A673 (cell line): ENCODE results near the gene SMARCD2. TPM values are rescaled to one million over a fixed set of nuclear protein-coding genes. Genes with fewer than 3 reads are reported as not detected.

Experiments
- BruUV-seq: library from RNA; stranded (reverse); fragments of 400-500 nt; replicated peaks from 2 replicates; lab custom pipeline; 2021; lab: Mats Ljungman, UMichigan
- CTCF ChIA-PET: fragments of 300-600 bp; sonication (Branson Sonifier 250); formaldehyde crosslinking; loops from one replicate; lab custom pipeline; 2022; ENCODE audit warnings: antibody characterized with exemption; lab: Charles Lee
- POLR2A ChIA-PET: fragments of 300-600 bp; sonication (Branson Sonifier 250); formaldehyde crosslinking; loops from one replicate; lab custom pipeline; 2022; ENCODE audit warnings: antibody characterized with exemption; ENCODE audit not compliant: low non-redundant PET; lab: Charles Lee
- DNase-seq: peaks from one replicate; pipeline ENCODE4 v3.0.0-alpha.2; 2015; ENCODE audit warnings: low spot score
- H3K27ac ChIP-seq: fragments of 200-600 bp; sonication (generic); 2 replicates; pipeline ENCODE4 v1.5.1; 2016; ENCODE audit warnings: mixed run types, low read depth, mild to moderate bottlenecking, mixed read lengths, antibody characterized with exemption, low read length; ENCODE audit not compliant: poor library complexity, severe bottlenecking
- H3K27me3 ChIP-seq: fragments of 200-600 bp; sonication (generic); replicated peaks from 2 replicates; pipeline ENCODE4 v1.6.1; 2017; ENCODE audit warnings: mixed run types, low read depth, mild to moderate bottlenecking, mixed read lengths, antibody characterized with exemption, low read length; ENCODE audit not compliant: insufficient read depth, poor library complexity
- H3K36me3 ChIP-seq: fragments of 200-600 bp; sonication (generic); 2 replicates; pipeline ENCODE4 v1.6.1; 2016; ENCODE audit warnings: mixed run types, mild to moderate bottlenecking, mixed read lengths, antibody characterized with exemption, low read length; ENCODE audit not compliant: insufficient read depth, poor library complexity, severe bottlenecking
- H3K4me1 ChIP-seq: fragments of 200-600 bp; sonication (generic); 2 replicates; pipeline ENCODE4 v1.6.1; 2017; ENCODE audit warnings: mixed run types, mild to moderate bottlenecking, mixed read lengths, antibody characterized with exemption, low read length; ENCODE audit not compliant: insufficient read depth, poor library complexity, severe bottlenecking
- H3K4me3 ChIP-seq: fragments of 200-600 bp; sonication (generic); 2 replicates; pipeline ENCODE4 v1.5.1; 2016; ENCODE audit warnings: low read depth, mixed run types, mild to moderate bottlenecking, mixed read lengths, low read length; ENCODE audit not compliant: poor library complexity, severe bottlenecking
- H3K9me3 ChIP-seq: fragments of 200-600 bp; sonication (generic); 2 replicates; pipeline ENCODE4 v1.6.1; 2016; ENCODE audit warnings: mixed run types, low read depth, mild to moderate bottlenecking, mixed read lengths, antibody characterized with exemption, low read length; ENCODE audit not compliant: poor library complexity, severe bottlenecking
- EZH2 ChIP-seq: fragments of 200-600 bp; sonication (generic); IDR thresholded peaks from 2 replicates; pipeline ENCODE4 v1.6.1; 2017; ENCODE audit warnings: borderline replicate concordance, low read depth, mild to moderate bottlenecking, mixed read lengths, antibody characterized with exemption, low read length; ENCODE audit not compliant: poor library complexity, severe bottlenecking
- intact Hi-C: fragments of 100-400 bp; cut with micrococcal nuclease; formaldehyde crosslinking; loops from one replicate; pipeline ENCODE4 v1.10.0; 2022; ENCODE audit not compliant: unreplicated experiment
- total RNA-seq: library from RNA; stranded (reverse); gene quantifications from 2 replicates; pipeline ENCODE4 v1.2.3, GENCODE V29; 2021
- TF ChIP-seq, protein P1 (sequence below): fragments of 300-800, 200-600 bp; sonication (generic); conservative IDR thresholded peaks from 2 replicates; pipeline ENCODE4 v1.5.1; 2017; ENCODE audit warnings: low read depth, mild to moderate bottlenecking, antibody characterized with exemption, low read length, moderate library complexity, mixed read lengths

Gene SMARCD2
- total RNA-seq, 1 experiment from 2014 or later, result 71.9 TPM

DNA sequence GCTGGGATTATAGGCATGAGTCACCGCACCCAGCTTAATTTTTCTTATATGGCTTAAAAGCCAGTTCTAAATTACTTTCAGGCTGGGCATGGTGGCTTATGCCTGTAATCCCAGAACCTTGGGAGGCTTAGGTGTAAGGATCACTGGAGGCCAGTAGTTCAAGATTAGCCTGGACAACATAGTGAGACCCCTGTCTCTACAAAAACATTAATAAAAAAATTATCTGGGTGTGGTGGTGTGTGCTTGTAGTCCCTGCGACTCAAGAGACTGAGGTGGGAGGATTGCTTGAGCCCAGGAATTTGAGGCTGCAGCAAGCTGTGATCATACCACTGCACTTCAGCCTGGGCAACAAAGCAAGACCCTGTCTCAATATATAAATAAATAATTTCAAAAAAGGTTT lies 10.8 kb upstream of the SMARCD2 start:
- no peak for DNase-seq
- BruUV-seq, result no TSS peak
- Histone ChIP-seq H3K27ac (no peak overlapping the region), H3K9me3 (no peaks in the 10 kb centered on the region), H3K4me1 (no peaks in the 10 kb centered on the region), H3K36me3 (no peaks in the 10 kb centered on the region), H3K4me3 (no peak overlapping the region), H3K27me3 (no peaks in the 10 kb centered on the region)
- ChIA-PET CTCF (no interaction called here), POLR2A (no interaction called here)
- intact Hi-C loops, result no loop called here
- TF ChIP-seq EZH2, result no peak
- TF ChIP-seq, protein P1, sequence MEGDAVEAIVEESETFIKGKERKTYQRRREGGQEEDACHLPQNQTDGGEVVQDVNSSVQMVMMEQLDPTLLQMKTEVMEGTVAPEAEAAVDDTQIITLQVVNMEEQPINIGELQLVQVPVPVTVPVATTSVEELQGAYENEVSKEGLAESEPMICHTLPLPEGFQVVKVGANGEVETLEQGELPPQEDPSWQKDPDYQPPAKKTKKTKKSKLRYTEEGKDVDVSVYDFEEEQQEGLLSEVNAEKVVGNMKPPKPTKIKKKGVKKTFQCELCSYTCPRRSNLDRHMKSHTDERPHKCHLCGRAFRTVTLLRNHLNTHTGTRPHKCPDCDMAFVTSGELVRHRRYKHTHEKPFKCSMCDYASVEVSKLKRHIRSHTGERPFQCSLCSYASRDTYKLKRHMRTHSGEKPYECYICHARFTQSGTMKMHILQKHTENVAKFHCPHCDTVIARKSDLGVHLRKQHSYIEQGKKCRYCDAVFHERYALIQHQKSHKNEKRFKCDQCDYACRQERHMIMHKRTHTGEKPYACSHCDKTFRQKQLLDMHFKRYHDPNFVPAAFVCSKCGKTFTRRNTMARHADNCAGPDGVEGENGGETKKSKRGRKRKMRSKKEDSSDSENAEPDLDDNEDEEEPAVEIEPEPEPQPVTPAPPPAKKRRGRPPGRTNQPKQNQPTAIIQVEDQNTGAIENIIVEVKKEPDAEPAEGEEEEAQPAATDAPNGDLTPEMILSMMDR, result no peak

DNA sequence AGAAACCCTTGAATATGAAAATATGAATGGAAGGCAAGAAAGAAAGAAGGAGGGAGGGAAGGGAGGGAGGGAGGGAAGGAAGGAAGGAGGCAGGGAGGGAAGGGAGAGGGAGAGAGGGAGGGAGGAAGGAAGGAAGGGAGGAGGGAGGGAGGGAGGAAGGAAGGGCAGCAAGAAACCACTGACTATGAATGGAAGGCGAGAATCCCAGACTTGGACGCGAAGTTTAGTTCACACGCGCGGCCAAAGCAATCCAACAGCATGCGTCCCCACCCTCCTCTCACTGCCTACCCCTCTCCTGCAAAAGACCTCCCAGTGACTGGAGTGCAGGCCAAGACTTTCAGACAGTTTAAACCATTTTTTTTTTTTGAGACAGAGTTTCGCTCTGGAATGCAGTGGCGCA lies 7.9 kb upstream of the SMARCD2 start:
- H3K27me3 ChIP-seq, result no peaks in the 10 kb centered on the region
- no peak overlapping the region for H3K27ac ChIP-seq

DNA sequence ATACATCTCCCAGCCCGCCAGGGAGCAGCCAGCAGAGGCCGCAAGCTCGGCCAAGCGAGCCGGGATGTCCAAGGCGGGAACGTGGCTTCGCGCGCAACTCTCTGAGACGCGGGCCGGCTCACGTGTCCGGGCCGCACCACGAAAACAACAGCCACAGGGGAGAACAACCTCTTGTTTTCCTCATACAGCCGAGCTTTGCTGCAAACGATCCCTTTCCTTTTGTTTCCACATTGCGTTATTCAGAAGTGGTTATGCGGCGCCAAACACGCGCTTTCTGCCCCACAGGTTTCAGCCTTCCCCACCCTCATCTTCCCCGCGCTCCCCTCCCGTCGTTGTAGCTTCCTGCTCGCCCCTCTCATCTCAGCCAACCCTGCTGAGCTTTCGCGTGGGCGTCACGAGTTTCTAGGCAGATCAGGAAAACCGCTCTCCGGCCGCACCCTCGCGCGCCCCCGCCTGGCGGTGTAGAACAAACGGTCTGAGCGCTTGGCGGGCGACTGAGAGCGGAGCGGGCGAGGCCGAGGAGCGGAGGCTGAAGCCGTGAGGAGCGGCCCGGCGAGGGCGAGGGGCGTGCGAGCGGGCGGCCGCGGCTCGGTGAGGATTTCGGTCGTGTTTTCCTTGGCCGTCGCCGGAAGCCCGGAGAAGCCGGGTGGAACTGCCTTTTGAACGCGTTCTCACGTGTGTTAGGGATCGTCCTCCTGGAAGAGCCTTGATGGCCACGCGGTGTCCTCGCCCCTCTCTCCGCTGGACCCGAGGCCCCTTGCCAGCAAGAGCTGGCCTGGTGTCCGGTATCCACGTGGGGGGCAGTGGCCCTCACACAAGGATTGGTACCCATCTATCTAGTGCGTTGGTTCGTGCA lies 6.6 kb upstream of the SMARCD2 start:
- no TSS peak for BruUV-seq
- CTCF ChIA-PET, result interaction anchor here (0.6 kb wide), 1 partner anchor 272 kb away, joined by 3 read pairs; no protein-coding TSS in a partner anchor
- H3K4me1 ChIP-seq, result no peaks in the 10 kb centered on the region
- no peak overlapping the region for H3K27ac ChIP-seq
- intact Hi-C loops, result no loop called here
- H3K36me3 ChIP-seq, result no peaks in the 10 kb centered on the region
- peak; percentile 53 for DNase-seq
- H3K27me3 ChIP-seq, result no peaks in the 10 kb centered on the region
- TF ChIP-seq, protein P1, result 0 out of 2 replicates have a peak, but pooled peaks have one; percentile 29
- TF ChIP-seq EZH2, result no peak
- no peaks in the 10 kb centered on the region for H3K9me3 ChIP-seq
- POLR2A ChIA-PET, result no interaction called here
- no peak overlapping the region for H3K4me3 ChIP-seq

More for the DNA sequence above, 7.9 kb upstream of the SMARCD2 start:
- ChIA-PET POLR2A (no interaction called here), CTCF (no interaction called here)
- Histone ChIP-seq H3K9me3 (no peaks in the 10 kb centered on the region), H3K4me1 (no peaks in the 10 kb centered on the region), H3K4me3 (no peak overlapping the region), H3K36me3 (no peaks in the 10 kb centered on the region)
- DNase-seq, result no peak
- intact Hi-C loops, result no loop called here
- no TSS peak for BruUV-seq
- TF ChIP-seq, protein P1, result no peak
- TF ChIP-seq EZH2, result no peak
